Inflammatory macrophage treated with lipopolysaccharide for 4 hours (primary cell): ENCODE results near the gene CCDC38.
"Not testable (repeated sequence)": the region's sequence is repeated elsewhere in the genome, so short reads cannot be mapped to it uniquely, and the experiment has no call there.

Experiments used
- DNase-seq: peaks from one replicate; pipeline ENCODE4 v3.0.0-alpha.2; 2020

CCDC38 gene

DNA sequence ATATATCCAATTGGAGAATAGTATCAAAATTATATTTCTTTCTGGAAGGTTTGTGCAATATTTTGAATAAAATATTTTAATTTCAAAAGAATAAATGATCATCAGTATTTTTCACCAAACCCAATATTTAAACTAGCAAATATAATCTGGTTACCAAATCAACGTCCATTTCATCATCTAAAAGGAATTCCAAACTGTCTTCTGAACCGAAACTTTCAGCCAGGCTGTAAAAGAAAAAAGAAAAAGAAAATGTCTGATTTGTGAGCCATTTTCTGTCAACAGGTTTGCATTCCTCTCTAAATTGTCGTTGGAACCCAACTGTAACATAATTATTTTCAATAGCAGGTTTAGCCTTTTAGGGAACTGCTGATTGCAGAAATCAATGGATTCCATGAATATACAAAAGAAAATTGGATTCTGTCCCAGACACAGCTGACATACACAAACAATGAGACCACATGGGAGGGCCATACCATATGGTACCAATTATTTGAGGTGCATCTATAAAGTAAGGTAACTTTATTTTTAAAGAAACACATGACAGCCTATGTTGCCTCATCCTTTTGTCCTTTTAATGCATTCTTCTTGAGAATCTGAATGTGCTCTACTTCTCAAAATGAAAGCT is 61.0 kb downstream of the CCDC38 start:
- no peak for DNase-seq

DNA sequence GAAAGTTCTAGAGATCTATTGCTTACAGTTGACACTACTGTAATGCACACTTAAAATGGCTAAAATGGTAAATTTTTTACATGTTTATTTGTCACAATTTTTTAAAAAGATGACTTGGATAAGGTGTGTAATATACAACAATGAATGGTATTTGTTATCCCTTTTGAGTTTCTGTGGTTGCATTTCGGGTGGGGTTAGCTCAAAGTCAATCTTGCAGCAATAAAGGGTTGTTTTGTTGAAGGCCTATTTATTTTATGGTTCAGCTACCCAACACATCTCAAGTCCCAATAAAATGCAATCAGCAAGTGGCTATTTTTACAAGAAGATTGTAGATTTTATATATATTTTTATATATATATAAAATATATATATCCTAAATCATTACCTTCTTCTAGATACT is 61.5 kb downstream of the CCDC38 start:
- no peak for DNase-seq

DNA sequence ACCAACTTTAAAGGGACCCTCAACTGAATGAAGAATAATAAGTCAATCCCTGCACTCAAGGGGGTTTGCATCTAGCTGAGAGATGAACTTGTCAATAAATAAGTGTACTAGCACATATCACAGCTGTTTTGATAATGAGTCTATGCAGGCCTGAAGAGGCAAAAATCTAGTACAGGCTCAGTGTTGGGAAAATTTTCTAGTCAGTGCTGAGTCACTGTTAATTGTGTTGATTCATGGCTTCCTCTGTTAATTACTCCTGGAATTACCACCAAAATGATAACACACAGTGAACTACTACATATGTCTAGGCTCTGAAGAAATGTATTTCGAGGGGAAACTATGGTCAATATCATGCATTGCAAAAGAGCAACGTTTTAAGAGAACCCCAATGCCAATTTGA is 64.8 kb downstream of the CCDC38 start:
- DNase-seq, result no peak

DNA sequence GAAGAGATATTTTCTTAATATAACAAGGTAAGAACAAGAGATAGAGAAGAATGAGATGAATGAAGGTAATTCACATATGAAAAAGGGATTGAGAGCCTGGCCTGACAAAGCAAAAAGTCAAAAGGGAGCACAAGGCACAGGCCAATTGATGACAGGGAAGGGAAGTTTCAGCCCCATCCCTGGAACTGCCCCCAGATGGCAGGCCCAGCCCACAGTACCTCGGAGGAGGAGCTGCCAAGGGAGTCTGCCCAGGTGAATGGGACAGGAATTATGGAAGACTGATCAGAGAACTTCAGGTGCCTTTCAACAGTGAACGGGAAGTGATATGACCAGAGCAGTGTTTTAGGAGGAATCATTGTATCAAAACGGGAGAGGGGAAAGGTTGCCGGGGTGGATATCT is 68.0 kb downstream of the CCDC38 start:
- DNase-seq, result no peak

DNA sequence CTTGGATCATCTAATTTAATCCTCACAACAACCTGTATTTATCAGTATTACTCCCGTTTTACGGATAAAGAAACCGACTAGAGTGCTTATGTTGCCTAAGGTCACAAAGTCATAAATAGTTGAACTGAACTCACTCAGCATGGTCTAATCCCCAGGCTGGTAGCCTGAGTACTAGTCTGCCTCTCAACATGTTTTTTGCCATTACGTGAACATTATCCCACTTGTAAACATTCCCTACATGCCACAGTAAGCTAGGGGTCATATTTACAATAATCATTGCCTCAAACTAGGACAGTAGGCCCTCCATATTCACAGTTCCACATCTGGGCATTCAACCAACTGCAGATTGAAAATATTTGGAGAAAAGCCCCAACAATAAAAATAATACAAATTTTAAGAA is 71.5 kb downstream of the CCDC38 start:
- no peak for DNase-seq

DNA sequence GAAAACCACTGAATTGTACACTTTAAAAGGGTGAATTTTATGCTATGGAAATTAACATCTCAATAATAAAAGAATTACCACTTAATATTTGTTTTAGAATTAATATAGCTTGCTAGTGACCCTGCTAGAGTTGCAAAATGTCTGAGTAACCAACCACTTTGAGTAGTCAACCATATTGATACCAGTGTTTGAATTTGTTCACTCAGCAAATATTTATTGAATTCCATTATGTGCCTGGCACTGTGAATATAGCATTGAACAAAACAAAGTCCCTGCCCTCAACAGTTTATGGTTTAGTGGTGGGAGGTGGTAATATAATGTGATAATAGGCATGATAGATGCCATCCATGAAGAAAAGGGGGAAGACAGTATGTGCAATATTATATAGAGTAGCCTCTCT is 79.1 kb downstream of the CCDC38 start:
- DNase-seq, result no peak

DNA sequence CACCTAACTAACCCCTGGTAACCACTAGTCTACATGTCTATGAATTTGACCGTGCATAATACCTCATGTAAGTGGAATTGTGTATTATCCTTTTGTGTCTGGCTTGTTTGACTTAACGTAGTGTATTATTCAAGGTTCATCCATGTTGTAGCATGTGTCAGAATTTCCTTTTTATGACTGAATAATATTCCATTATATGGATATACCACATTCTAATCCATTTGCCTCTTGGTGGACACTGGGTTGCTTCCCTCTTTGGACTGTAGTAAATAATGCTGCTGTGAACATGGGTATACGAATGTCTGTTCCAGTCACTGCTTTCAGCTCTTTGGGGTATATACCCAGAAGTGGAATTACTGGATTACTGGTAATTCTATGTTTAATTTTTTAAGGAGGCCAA is 80.4 kb downstream of the CCDC38 start:
- DNase-seq, result no peak

DNA sequence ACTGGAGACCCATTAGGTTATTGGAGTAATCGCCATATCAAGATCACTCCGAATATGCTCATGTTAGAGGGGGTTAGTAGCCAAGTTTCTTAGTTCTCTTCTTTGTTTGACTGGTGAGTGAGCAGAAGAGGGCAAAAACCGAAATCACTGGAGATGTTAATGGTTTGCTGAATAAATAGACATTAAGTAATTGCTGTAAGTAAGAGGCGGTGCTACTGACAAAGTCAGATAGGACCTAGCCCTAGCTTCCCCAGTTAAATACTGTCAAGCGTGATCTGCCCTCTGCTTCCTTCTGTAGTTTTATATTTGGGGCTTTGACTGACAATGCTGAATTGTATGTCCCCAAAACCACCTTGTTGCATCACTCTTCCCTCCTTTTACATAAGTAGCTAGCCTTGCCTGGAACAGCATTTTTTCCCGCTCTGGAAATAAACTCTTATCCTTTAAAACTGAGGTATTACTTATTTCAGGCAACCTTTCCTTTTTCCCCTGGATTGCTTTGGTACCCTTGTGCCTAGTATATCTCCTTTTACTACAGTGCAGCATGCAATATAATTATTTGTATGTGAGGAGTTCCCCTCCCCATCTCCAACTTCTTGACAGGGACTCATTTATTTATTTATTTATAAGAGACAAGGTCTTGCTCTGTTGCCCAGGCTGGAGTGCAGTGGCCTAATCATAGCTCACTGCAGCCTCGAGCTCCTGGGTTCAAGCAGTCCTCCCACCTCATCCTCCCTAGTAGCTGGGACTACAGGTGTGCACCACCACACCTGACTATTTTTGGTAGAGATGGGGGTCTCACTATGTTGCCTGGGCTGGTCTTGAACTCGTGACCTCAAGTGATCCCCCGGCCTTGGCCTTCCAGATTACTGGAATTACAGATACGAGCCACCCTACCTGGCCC is 82.2 kb downstream of the CCDC38 start:
- DNase-seq, result no peak

DNA sequence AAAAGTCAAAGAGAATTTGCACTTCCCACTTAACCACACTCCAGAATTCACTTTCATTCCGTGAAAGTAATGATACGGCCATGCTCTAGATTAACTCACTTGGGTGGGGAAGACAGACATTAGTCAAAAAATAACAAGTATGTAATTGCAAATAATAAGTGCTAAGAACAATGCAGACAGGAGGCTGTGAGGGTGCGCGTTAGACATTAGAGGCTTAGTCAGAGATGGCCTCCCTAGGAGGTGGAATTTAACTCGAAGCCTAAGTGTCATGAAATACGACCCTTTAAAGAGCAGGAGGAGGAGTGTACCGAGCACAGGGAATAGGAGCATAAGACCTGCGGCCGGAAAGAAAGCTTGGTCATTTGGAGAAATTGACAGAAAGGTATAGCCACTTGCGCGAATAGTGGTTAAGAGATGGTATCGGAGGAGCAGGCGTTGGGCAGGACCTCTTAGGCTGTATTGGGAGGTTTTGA is 83.0 kb downstream of the CCDC38 start:
- no peak for DNase-seq

DNA sequence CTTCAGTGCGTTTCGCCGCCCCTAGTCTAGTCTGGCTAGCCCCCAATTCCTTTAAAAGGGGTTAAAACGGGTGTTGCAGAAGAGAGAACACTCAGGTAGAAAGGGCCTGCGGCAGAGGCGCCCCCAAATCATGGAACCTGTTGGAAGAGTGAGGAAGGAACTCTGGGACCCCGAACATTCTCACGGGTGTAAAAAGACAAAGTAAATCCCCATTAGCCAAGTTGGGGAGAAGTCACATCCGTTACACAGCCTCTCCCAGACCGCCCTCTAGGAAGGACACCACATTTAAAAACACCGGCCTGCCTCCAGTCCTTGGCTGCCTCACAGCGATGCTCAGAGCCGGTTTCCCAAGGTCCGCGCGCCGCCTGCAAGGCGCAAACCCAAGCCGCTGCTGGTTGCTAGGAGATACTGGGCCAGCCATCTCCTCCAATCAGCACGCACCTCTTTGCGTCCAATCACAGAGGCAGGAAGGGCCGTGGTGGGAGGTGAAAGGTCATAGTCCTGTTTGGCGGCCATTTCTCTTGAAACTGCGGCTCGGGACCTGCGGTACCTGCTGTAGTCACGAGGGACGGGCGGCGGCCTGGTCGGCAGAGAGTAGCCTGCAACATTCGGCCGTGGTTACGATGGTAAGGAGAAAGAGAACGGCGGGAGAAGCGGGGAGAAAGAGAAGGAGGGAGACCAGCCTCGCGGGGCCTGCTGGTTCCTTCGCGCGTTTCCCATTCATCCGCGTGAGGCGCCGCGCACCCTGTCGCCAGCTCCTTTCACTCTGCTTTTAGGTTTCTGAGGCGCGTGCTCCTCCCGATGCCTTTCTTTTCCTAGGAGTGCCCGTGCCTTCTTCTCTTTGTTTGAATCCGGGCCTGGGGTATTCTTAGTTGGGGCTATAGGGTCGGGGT is 83.7 kb downstream of the CCDC38 start, which contains the start of gene SNRPF:
TSS of gene SNRPF (plus strand) at position 502 of the 893 bp plus-strand sequence. CDS start at position 624, 122 bp downstream.
- DNase-seq, result peak; percentile 96

DNA sequence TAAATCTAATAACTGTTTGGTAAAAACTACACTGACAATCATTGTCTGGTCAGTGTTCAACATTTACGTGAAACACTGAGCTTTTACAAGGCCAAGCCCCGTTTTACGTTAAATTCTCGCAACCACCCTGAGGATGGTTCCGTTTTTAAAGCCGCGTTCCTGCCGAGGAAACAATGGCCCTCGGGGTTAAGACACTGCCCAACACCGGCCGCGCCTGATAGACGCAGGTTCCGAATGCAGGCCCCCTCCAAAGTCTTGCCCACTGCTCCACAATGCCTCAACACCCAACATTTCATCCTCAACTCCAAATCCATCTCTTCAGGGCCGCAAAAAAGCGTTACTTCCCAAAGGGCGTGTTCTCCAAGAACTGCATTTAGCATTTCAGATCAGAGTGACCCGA is 84.6 kb downstream of the CCDC38 start:
- DNase-seq, result no peak

DNA sequence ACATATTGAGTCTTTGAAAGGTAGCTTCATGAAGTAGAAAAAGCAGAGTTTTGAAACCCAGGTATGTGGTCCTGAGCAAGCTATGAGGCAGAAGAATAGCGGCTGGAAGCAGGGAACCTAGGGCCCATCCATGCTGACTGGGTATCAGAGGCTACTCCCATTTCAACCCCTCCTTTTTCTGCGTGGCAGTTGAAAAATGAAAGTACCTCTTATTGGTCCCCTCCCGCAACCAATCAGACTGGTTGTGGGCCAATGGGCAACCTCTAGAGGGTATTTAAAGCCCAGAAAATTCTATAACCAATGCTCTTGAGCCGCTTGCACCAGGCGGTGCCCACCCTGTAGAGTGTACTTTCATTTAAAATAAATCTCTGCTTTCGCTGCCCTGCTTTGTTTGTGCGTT is 85.3 kb downstream of the CCDC38 start:
- no peak for DNase-seq

DNA sequence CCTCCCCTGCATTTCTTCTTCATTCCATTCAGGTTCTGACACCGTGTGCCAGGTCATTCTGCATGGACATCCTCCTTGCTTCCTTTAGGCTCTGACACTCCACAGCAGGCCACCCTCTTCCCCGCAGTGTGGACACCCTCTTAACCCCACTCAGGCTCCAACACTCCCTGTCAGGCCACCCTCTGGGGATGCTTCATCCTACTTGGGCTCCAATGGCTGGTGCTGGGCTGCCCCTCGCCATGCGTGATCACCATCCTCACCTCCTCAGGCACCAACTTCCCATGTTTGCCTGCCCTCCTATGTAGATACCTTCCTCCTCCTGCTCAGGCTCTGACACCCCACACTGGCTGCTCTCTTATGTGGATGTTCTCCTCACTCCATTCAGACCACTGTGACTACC is 90.3 kb downstream of the CCDC38 start:
- DNase-seq, result no peak

DNA sequence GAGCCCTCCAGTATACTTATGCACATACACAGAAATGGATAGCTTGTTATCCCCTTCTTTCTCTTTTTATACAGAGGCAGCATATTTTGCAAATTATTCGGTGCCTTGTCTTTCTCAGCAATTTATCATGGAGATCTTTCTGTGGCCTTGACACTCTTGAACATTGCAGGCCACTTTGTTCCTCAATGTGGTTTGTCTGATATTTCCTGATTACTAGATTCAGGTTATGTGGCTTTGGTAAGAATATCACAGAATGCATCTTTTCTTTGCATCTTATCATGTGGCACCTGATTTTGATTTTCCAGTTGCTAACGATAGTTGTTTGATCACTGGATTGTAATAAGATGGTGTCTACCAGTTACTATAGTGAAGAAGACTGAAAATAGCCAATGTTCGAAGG is 90.8 kb downstream of the CCDC38 start:
- DNase-seq, result no peak

DNA sequence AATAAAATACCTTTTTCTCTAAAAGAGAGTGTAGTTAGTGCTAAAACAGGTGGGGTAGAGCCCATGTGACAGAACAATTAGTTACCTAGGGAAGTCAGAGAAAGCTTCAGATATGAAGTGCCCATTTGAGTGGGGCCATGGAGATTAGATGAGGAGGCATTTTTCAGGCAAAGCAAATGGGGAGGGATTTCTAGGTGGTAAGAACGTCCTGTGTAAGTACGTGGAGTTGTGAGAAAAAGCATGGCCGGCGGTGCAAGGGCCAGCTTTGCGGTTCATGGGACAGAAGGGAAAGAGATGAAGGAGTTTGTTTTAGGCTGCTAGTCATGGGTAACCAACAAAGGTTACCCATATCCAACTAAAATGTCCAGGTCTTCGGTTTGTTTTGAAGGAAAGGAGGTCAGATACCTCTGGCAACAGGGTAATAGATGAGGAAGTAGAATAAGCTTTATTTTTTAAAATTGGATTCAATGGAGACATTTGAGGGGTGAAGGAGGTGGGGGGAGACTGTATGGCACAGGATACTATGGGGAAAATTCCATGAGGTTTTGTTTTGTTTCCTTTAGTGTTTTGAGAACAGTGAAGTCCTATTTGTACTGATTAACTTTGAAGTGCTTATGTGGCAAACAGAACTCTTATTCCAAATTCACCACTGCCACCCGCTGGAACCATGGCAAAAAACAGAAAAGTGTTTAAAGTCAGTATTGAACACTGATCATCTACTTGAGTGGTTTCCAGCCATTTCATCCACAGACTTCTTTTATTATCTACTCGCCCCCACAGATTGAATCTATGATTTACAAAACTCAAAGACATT is 93.6 kb downstream of the CCDC38 start:
- no peak for DNase-seq

DNA sequence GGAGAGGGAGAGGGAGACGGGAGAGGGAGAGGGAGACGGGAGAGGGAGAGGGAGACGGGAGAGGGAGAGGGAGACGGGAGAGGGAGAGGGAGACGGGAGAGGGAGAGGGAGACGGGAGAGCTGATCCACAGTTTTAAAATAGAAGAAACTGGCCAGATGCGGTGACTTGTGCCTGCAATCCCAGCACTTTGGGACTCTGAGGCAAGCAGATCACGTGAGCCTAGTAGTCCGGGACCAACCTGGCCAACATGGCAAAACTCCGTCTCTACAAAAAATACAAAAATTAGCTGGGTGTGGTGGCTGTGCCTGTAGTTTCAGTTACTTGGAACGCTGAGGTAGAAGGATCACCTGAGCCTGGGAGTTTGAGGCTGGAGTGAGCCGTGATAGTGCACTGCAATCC is 100.0 kb downstream of the CCDC38 start:
- DNase-seq, result not testable (repeated sequence)

DNA sequence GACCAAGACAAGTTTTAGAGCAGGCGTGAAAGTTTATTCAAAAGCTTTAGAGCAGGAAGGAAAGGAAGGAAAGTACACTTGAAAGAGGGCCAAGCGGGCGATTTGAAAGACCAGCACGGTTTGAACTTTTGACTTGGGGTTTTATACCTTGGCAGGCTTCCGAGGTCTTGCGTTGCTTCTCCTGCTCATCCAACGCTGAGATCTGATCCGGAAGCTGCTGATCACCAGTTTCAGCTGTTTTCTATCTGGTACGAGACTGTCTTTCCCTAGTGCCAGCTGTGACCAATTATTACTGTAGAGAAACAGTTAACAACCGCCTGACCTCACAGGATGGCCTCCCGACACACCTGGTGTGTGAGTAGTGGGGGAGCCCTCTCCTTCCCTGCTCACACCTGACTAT is 104.3 kb downstream of the CCDC38 start:
- DNase-seq, result no peak

DNA sequence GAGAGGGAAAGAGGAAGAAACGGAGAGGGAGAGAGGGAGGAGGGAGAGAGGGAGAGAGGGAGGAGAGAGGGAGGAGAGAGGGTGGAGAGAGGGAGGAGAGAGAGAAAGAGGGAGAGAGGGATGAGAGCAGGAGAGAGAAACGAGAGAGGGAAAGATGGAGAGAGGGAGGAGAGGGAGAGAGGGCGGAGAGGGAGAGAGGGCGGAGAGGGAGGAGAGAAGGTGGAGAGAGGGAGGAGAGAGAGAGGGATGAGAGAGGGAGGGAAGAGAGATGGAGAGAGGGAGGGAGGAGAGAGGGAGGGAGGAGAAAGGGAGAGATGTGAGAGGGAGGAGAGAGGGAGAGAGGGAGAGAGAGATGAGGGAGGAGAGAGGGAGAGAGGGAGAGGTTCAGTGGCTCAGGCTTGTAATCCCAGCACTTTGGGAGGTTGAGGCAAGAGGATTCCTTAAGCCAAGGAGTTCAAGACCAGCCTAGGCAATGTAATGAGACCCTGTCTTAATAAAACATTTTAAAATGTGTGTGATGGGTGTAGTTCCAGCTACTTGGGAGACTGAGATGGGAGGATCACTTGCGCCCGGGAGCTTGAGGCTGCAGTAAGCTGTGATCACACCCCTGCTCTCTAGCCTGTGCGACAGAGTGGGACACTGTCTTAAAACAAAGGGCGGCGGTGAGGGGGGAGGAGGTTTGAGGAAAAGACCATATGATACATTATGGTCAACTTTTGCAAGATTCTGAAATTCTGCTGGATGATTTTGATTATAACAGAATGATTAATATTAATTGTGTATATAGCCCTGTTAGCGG is 105.0 kb downstream of the CCDC38 start:
- no peak for DNase-seq

DNA sequence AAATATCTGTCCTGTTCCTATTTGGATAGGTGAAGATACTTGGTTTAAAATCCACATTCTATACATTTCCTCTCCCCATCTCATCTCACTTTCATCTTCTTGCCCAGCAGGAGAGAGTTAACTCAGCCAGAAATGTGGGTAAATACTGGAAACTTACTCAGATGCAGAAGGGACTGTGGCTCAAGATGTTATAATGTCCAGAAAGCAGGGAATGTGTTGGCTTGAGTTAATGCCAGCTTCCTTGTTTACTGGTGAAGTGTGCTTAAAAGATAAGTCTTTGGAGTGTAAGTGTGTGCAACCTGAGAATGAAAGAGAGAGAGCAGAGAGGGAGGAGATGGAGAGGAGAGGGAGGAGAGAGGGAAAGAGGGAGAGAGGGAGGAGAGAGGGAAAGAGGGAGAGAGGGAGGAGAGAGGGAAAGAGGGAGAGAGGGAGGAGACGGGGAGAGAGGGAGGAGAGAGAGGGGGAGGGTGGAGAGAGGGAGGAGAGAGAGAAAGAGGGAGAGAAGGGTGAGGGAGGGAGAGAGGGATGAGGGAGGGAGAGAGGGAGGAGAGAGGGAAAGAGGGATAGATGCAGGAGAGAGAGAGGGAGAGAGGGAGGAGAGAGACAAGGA is 105.7 kb downstream of the CCDC38 start:
- DNase-seq, result no peak

DNA sequence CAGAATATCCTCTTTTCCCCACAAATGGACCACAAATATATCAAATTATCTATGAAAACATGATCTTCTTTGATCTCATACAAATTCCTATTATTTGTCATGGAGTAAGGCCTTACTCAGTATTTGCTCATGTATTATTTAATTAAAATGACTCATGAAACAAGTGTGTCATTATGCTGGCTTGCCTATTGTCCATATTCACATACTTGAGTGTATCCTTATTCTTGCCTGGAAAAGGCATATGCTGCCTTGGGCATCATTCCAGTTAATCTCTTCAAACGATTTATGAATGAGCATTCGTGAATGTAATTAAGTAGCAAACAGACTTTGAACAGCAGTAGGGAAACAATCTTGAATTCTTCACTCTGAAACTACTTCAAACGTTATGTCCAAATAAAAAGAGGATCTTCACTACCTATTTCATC is 106.2 kb downstream of the CCDC38 start:
- no peak for DNase-seq

DNA sequence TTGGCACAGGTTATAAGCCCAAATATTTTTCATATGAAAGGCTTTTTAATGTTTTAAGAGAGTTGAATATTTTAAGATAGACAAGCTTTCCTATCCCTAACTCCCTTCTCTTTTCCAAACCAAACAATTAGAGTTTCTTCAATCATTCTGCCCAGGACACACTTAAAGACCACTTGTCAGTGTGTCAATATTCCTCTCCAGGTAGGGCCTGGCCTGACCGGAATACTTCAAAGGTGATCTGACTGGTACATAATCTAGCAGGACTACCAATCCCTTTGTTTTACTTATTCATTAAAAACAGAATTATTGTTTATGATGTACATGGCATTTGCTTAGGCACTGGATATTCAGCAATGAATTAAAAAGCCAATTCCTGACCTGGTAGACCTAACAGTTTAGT is 107.8 kb downstream of the CCDC38 start:
- DNase-seq, result no peak
